OCI-LY7 (cell line): ENCODE measurements around the gene TDRD1.

Experiments
- CTCF ChIP-seq: fragments of 200-600 bp; sonication (generic); conservative IDR thresholded peaks from 2 replicates; pipeline ENCODE4 v1.5.1; 2014; ENCODE audit warnings: mild to moderate bottlenecking, antibody characterized with exemption, low read length, moderate library complexity, mixed read lengths
- EZH2phosphoT487 ChIP-seq: fragments of 200-600 bp; sonication (generic); IDR thresholded peaks from 2 replicates; pipeline ENCODE4 v1.6.1; 2018; ENCODE audit warnings: low read depth, borderline replicate concordance, mild to moderate bottlenecking, mixed run types, antibody characterized with exemption, low read length, moderate library complexity, mixed read lengths

DNA sequence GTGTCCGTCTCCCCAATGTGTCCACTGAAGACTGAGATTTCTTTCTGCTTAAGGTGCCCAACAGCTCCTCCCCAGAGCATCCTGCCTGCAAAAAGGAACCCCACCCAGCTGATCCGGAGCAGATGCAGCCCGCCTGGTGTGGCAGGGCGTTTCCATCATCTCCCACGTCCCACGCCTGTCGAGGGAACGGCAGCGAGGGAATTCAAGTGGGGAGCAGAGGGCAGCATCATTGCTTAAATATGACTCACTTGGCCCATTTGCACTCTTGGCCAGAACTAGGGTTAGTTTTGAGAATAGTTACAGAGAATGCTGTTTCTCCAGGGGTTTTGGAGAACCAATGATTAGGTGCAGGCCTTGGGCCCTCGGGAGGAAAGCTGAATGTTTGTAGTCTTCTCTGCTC lies 80.7 kb downstream of the TDRD1 start:
- TF ChIP-seq CTCF, result no peak
- TF ChIP-seq EZH2phosphoT487, result no peak
